GM21576 (cell line): ENCODE results near the gene PEAK3.
"Not testable (repeated sequence)": the region's sequence is repeated elsewhere in the genome, so short reads cannot be mapped to it uniquely, and the experiment has no call there.

ENCODE experiments used
- ATAC-seq: cut with Tn5 transposase; IDR thresholded peaks from one replicate; pipeline ENCODE4 v1.9.1; 2021; ENCODE audit warnings: mild to moderate bottlenecking, moderate library complexity; ENCODE audit not compliant: unreplicated experiment

PEAK3 gene

DNA sequence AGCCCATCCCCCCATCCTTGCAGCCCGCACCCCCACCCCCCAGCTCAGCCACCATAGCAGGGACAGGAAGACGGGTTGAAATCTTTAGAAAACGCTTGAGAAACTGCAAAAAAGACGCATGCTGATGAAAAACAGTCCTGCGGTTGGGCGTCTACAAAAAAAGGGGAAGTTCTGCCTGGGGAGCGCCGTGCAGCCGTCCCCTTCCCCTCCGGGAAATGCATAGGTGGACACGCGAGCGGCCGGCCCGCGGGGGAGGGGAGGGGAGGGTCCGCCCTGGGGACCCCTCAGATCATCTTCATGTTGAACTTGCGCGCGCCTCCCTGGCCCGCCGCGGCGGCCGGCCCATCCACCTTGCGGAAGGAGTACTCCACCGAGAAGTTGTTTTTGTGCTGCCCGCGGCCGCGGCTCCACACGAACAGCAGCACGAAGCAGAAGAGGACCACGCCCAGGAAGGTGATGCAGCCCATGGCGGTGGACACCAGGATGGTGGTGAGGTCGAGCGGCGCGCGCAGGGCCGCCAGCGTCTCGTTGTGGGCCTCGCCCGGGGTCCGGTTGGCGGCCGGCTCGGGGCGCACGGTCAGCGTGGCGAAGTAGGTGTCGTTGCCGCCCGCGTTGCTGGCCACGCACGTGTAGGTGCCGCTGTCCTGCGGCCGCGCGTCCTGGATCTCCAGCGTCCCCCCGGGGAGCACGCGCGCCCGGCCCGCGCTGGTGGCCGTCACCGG, 7.9 kb upstream of the PEAK3 start:
- no peak for ATAC-seq

DNA sequence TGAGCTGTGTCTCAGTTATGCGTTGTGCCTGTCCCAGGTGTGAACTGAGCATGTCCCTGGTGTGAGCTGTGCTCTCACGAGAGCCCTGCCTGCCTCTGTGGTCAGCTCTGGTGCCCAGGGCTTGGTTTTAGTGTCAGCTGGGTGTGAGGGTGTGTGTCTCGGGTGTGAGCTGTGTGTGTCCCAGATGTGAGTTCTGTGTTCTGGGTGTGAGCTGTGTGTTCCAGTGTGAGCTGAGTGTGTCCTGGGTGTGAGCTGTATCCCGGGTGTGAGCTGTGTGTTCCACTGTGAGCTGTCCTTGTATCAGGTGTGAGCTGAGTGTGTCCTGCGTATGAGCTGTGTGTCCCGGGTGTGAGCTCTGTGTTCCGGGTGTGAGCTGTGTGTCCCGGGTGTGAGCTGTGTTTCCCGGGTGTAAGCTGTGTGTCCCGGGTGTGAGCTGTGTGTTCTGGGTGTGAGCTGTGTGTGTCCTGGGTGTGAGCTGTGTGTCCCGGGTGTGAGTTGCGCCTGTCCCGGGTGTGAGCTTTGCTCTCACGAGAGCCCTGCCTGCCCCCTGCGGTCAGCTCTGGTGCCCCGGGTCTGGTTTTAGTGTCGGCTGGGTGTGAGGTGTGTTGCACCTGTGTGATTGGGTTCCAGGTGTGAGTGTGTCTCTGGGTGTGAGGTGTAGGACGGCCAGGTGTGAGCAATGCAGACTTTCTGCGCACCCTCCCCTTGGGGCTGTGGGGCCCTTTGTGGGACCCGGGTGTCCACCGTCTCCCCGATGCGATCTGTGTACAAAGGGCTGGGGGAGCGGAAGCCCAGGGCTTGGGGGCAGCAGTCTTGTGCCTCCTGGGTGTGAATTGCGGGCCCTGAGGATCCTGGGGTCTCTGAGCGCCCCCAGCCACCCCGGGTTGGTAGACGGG, 7.1 kb upstream of the PEAK3 start:
- no peak for ATAC-seq

DNA sequence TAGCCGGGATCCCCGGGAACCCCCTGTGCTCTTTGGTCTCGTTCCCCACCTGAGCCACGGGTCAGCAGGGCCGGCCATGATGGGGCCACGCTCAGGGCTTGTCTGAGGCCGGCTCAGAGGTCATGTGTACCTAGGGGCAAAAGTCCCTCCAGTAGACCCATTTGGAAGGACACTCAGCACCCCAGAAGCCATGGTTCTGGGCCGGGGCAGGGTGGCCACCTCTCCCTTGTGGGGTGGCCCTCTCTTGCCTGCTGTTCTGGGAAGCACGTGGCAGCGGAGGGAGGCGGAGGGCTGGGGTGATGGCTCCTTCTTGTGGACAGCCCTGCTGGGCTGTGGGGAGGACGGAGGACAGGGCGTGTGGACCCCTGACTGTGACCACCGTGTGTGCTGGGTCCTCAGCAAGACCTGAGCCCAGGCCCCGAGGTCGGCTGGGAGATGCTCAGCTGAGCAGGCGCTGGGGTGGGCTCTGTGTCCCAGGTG, 6.4 kb upstream of the PEAK3 start:
- no peak for ATAC-seq

DNA sequence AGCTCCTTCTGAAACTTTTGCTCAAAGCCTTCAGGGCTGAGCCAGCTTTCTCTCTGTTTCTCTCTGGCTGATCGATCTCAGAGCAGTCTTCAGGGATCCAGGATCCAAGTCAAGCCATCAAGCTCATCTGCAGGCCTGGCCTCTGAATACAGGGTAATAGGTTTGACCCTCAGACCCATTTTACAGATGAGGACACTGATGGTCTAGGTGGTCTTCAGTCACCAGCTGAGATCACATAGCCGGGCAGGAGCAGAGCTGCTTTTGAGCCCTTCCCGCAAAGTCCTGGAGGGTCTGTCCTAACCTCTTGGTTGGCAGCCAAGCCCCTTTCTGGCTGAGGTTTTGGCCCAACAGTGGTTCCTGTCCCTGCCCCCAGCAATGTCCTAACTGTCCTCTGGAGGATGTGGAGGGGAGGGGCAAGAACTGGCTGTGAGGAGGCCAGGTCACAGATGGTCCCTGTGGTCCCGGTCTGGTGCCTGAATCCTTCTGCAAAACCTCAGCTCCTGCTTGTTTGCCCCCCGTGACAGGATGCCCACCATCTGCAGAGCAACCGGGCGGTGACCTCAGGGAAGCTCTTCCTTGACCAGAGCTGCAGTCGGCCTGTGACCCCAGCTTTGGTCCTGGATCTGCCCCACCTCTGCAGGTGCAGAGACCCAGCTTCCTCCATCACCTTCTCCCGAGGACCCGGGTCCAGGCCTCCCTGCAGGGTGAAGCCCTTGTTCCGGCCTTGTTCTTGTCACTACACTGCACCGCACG, 5.8 kb upstream of the PEAK3 start:
- no peak for ATAC-seq

DNA sequence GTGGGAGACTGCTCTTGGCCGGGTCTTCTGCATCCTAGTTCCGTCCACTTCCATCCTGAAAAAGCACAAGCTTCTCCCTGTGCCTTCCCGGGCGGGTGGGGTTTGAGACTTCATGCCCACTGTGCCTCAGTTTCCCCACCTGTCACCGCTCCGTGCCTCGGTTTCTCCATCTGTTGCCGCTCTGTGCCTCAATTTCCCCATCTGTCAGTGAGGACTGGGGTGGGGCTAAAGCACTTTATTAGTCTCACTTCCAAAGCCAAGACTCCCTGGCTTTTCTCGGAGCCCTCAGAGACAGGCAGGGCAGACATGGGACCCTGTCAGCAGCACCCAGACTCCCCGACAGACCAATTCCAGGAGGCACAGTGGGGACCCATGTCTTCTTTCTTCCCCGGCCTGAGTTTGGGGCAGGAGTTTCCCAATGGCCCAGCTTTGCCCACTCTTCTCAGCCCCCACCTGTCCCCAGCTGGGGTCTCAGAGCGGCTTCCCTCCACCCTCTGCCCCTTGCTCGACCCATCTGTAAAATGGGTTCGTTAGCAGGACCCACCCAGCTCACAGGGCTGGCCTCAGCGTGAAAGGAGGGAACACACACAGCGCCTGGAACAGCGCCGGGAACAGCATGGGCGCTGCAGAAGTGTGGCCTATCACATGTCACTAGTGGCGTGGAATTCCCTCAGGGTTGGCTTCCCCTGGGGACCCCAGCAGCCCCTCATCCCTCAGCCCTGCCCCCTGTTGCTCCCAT, 4.6 kb upstream of the PEAK3 start:
- ATAC-seq = no peak

DNA sequence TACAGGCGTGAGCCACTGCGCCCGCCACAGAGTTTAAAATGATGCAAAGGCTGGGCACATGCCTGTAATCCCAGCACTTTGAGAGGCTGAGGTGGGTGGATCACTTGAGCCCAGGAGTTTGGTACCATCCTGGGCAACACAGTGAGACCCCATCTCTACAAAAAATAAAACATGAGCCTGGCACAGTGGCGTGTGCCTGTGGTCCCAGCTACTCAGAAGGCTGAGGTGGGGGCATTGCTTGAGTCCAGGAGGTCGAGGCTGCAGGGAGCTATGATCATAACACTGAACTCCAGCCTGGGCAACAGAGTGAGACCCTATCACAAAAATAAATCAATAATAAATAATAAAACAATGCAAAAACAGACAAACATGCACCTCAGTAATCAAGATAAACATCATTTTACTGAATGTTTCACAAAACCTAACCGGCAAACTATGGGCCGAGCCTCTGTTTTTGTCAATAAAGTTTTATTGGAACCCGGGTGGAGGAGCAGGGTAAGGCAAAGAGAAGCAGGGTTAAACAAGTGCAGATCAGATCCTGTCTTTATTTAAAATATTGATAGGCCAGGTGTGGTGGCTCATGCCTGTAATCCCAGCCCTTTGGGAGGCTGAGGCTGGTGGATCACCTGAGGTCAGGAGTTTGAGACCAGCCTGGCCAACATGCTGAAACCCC, 2.0 kb upstream of the PEAK3 start:
- no peak for ATAC-seq

DNA sequence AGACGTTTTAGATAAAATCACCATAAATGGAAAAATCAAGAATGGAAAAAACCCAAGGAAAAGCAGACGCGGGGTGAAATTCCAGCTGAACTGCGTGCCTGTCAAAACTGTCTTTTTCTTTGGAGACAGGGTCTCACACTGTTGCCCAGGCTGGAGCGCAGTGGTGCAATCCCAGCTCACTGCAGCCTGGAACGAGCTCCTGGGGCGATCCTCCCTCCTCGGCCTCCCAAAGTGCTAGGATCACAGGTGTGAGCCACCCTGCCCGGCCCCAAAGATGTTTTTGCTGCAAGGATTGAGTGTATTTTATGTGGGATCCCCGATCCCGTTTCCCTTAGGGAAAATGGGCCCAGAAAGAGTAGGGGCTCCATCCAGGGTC, 875 bp upstream of the PEAK3 start:
- no peak for ATAC-seq

DNA sequence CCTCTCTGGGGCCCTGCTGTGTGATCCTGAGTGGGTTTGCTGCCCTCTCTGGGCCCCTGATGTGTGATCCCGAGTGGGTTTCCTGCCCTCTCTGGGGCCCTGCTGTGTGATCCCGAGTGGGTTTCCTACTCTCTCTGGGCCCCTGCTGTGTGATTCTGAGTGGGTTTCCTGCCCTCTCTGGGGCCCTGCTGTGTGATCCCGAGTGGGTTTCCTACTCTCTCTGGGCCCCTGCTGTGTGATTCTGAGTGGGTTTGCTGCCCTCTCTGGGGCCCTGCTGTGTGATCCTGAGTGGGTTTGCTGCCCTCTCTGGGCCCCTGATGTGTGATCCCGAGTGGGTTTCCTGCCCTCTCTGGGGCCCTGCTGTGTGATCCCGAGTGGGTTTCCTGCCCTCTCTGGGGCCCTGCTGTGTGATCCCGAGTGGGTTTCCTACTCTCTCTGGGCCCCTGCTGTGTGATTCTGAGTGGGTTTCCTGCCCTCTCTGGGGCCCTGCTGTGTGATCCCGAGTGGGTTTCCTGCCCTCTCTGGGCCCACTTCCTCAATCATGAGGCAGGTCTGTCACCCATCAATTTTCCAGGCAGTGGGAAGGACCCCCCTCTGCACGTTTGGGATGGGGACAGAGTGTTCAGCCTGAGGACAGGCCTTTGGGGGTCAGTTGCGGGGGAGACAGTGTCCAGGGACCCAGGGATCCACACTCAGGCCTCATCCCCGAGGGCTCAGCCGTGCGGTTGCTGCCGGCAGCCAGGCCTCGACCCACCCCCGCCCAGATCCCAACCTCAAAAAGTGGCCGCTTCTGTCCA, 512 bp downstream of the PEAK3 start:
- not testable (repeated sequence) for ATAC-seq

DNA sequence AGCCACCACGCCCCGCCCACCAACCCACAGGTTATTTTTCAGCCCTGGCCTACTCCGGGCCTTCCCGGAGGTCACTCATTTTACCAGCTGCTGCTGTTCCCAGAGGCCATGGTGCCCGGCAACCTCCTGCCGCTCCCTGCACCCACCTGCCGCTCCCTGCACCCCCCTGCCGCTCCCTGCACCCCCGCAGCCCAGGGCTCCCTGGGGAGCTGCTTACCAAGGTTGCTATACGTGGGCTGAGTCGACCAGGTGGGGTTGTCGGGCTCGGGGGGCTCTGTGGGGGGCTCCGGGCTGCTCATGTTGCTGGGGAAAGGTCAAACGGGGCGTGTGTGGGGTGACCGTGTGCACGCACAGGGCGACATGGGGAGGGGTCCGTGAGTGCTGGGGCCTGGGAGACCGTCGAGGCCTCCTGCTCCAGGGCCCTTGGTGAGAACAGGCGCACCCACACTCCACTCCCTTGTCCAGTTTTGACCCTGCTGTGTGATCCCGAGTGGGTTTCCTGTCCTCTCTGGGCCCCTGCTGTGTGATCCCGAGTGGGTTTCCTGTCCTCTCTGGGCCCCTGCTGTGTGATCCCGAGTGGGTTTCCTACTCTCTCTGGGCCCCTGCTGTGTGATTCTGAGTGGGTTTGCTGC, 1.2 kb downstream of the PEAK3 start:
- no peak for ATAC-seq

DNA sequence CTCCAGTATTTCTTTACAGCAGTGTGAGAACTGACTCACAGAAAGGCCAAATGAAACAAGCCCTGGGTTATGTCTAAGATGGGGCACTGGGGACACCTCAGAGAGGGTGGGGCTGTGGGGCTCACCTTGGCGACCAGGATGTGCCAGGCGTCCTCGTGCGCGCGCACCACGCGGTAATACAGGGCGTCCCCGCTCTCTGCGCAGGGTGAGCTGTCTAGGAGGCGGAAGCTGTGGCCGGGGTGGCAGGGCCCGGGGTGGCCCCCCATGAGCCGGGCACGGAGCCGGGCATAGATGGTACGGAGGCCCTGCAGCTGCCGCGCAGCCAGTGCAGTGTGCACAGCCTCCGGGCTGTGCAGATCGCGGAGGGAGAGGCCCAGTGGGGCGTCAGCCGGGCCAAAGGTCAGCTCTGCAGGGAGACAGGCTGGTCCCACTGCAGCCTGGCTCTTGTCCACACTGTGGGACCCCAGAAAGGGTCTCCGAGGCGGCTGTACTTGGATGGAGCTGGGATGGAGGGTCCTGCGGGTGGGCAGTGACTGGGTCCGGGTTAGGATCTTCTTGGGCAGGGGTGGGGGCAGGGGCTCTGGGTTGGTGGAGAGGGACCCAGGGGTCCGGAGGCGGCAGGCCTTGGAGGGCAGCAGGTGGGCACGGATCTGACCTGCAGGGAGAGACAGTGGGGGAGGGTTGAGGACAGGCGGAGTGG, 3.4 kb downstream of the PEAK3 start:
- no peak for ATAC-seq

DNA sequence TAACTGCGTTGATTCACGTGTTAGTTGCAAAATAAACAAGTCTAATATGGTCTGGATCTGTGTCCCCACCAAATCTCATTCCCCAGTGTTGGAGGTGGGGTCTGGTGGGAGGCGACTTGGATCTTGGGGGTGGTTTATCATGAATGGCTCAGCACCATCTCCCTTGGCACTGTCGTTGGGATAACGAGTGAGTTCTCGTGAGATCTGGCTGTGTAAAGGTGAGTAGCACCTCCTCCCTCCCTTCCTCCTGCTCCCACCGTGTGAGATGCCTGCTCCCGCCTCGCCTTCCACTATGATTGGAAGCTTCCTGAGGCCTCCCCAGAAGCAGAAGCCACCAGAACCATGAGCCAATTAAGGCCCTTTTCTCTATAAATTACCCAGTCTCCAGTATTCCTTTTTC, 4.8 kb downstream of the PEAK3 start:
- ATAC-seq = no peak

DNA sequence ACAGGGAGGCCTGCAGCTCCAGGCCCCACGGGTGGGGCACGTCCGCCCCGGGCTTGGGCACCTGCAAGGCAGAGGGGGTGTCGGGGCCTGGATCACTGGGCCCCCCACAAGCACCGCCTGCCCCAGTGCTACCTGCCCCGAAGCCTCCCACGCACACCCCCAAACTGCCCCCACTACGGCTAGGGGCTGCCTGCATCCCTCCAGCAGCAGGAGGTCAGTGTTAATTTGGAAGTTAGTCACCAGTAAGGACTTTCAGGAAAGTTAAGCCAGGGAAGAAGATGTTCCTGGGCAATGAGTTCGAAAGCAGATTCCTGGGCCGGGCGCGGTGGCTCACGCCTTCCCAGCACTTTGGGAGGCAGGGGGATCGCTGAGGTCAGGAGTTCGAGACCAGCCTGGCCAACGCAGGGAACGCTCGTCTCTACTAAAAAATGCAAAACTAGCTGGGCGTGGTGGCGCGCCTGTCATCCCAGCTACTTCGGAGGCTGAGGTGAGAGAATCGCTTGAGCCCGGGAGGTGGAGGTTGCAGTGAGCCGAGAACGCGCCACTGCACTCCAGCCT, 5.5 kb downstream of the PEAK3 start:
- no peak for ATAC-seq

DNA sequence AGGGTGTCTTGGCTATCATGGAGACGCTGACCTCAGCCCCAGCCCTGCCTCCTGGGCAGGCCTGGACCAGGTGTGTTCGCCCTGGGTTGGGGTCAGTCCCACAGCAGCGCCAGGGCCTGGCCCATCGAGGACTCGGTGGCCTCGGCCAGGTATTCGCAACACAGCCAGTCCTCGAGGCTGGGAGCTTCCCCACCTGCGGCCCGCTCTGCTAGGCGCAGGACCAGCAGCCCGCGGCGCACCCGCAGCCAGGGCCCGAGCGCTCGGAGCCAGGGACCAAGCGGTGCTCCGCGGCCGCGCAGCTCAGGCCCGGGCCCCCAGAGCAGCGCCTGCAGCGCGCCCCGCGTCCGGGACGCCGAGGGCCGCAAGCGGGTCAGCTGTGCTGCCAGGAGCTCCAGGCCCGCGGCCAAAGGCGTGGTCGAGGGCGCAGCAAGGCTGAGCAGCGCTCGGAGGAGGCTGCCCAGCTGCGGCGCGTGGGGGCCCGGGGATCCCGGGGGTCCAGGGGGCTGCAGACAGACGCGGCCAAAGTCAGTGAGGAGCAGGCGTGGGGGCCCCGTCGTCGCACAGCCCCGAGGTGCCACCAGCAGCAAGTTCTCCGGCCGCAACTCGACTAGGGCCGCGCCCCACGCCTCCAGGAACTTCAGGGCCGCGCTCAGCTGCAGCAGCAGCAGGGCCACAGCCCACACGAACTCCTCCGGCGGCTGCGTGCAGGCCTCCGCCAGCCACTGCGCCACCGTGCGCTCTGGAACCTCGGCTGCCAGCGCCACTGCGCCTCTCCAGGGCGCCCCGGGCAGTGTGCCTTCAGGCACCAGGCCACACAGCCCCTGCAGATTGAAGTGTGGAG, 6.2 kb downstream of the PEAK3 start:
- ATAC-seq = no peak

DNA sequence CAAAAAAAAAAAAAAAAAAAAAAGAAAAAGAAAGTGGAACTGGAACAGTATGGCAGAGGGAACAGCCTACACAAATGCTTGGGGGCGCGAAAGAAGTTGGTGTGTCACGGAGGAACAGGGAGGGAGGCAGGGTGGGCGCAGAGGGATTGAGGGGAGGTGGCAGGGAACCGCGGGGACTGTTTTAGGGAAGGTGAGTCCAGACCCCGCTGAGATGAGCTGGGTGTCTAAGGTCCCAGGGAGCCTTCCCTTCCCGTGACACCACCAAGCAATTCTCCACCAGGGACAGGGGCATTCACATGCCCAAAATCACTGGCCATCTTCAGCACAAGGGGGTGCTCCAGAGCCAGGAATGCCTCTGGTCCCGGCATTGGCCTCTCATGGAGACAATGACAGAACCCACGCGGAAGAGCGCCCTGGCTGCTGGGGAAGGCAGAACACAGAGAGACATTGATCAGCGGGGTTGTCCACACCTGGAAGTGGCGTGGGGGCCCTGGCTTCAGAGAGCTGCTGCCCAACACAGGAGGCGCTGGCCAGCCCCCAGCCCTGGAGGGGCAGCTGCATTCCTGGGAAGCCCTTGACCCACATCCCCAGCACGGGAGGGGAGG, 6.9 kb downstream of the PEAK3 start:
- ATAC-seq = no peak

DNA sequence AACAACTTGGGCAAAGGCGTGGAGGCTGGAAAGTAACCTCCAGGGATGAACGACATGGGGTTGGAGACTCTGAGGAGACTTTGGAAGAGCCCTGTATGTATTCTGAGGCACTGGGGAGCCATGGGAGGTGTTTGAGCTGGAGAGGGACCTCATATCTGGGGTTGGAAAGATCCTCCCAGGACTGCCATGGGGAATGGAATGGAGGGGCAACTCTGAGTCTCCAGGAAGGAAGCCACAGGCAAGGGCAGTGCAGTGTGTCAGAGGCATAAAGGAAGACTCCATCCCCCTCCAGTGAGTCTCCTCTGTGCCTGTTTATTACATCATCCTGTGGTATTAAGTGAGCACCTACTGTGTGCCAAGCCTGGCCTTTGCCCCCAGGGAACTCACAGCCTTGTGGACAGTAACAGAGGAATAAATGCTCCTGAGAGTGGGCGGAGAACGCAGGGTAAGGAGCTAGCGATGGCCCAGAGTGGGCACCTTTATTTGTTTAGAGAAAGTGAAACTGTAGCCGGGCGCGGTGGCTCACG, 7.7 kb downstream of the PEAK3 start:
- ATAC-seq = no peak

DNA sequence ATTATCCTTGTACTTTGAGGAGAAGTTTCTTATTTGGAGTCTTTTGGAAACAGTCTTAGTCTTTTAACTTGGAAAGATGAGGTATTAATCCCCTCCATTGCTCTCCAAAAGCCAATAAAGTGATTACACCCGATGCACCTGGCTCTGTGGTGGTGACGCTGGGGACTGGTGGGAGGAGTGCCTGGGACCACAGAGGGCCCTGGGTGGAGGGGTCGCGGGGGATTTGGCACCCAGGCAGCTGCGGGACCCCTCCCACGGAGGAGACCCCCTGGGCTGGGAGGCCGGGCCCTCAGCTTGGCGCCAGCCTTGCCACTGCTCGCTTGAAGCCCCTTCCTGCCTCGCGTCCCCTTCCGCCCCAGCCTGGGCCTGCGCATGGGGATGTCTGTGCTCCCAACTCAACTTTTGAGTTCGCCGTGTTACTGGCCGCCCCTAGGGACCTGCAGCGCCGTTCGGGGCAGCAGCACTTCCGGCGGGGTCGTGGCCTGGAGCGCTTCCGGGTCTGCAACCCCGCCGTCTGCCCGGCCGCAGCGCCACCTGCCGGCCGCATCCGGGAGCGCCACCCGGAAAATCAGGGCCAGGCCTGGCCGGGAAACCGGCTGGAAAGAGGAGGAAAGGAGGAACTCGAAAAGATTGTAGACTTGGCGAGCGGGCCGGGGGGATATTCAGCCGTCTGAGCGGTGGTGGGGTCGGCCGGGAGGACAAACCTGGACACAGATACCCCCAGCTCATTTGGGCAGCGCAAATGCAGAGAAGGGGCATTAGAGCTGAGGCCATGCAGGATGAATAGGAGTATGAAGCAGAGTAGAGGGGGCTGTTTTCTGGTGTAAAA, 8.4 kb downstream of the PEAK3 start:
- no peak for ATAC-seq
